ENCODE measurements around the gene SYNPO2.
"Not testable (repeated sequence)": the region's sequence is repeated elsewhere in the genome, so short reads cannot be mapped to it uniquely, and the experiment has no call there.

SYNPO2 gene

GRCh38 chr4:118872181-118872580 is 16.5 kb upstream of the SYNPO2 start:
- Mint-ChIP-seq H3K9me3 (peaks cover 12% of the 10 kb centered on the region), H3K4me3 (no peak overlapping the region), H3K36me3 (ENCODE audit: low read depth) (no peaks in the 10 kb centered on the region), H3K27me3 (ENCODE audit: low read depth, poor library complexity) (no peaks in the 10 kb centered on the region), H3K27ac (no peak overlapping the region), H3K4me1 (peaks cover 16% of the 10 kb centered on the region)
- TF ChIP-seq, protein P1, sequence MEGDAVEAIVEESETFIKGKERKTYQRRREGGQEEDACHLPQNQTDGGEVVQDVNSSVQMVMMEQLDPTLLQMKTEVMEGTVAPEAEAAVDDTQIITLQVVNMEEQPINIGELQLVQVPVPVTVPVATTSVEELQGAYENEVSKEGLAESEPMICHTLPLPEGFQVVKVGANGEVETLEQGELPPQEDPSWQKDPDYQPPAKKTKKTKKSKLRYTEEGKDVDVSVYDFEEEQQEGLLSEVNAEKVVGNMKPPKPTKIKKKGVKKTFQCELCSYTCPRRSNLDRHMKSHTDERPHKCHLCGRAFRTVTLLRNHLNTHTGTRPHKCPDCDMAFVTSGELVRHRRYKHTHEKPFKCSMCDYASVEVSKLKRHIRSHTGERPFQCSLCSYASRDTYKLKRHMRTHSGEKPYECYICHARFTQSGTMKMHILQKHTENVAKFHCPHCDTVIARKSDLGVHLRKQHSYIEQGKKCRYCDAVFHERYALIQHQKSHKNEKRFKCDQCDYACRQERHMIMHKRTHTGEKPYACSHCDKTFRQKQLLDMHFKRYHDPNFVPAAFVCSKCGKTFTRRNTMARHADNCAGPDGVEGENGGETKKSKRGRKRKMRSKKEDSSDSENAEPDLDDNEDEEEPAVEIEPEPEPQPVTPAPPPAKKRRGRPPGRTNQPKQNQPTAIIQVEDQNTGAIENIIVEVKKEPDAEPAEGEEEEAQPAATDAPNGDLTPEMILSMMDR (IDR thresholded peaks at IDR 0.05): no peak
- DNase-seq: no peak

DNA sequence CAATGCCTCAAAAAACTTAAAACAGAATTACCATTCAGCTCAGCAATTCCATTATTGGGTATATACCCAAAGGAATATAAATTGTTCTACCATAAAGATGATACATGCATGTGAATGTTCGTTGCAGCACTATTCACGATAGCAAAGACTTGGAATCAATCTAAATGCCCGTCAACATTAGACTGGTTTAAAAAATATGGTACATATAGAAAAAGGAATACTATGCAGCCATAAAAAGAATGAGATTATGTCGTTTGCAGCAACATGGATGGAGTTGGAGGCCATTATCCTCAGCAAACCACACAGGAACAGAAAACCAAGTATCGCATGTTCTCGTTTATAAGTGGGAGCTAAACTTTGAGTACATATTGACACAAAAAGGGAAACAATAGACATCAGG is 10.9 kb upstream of the SYNPO2 start:
- Mint-ChIP-seq H3K36me3 (ENCODE audit: low read depth) (no peaks in the 10 kb centered on the region), H3K4me3 (no peak overlapping the region), H3K27ac (no peak overlapping the region), H3K4me1 (peaks cover 11% of the 10 kb centered on the region), H3K9me3 (peaks cover 25% of the 10 kb centered on the region), H3K27me3 (ENCODE audit: low read depth, poor library complexity) (peaks cover 3% of the 10 kb centered on the region)
- no peak for DNase-seq
- TF ChIP-seq, protein P1 (IDR thresholded peaks at IDR 0.05): no peak

DNA sequence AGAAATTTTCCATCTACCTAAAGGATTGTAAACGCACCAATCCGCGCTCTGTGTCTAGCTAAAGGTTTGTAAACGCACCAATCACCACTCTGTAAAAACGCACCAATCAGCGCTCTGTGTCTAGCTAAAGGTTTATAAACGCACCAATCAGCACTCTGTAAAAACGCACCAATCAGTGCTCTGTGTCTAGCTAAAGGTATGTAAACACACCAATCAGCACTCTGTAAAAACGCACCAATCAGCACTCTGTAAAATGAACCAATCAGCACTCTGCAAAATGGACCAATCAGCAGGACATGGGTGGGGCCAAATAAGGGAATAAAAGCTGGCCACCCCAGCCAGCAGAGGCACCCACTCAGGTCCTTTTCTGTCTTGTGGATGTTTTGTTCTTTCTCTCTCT is 10.1 kb upstream of the SYNPO2 start:
- peaks cover 25% of the 10 kb centered on the region for H3K9me3 Mint-ChIP-seq
- not testable (repeated sequence) for H3K36me3 Mint-ChIP-seq (ENCODE audit: low read depth); H3K4me3 Mint-ChIP-seq; H3K27me3 Mint-ChIP-seq (ENCODE audit: low read depth, poor library complexity); DNase-seq
- H3K4me1 Mint-ChIP-seq: peaks cover 11% of the 10 kb centered on the region
- peak overlapping the region; percentile 32 for H3K27ac Mint-ChIP-seq

DNA sequence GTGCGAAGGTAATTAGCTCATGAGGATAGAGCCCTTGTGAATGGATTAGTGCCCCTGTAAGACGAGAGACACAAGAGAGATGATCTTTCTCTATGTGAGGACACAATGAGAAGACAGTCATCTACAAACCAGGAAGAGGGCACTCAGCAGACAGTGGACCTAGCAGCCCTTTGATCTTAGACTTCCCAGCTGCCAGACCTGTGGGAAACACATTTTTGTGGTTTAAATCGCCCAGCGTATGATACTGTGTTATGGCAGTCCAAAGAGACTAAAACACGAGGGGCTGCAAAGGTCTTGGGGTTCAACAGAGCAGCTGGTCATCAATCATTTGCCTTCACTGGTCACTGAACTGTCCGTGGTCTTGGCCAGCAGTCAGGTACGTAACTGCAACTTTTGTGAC is 9.2 kb upstream of the SYNPO2 start:
- H3K9me3 Mint-ChIP-seq: peaks cover 19% of the 10 kb centered on the region
- H3K27ac Mint-ChIP-seq: no peak overlapping the region
- TF ChIP-seq, protein P1 (IDR thresholded peaks at IDR 0.05): no peak

DNA sequence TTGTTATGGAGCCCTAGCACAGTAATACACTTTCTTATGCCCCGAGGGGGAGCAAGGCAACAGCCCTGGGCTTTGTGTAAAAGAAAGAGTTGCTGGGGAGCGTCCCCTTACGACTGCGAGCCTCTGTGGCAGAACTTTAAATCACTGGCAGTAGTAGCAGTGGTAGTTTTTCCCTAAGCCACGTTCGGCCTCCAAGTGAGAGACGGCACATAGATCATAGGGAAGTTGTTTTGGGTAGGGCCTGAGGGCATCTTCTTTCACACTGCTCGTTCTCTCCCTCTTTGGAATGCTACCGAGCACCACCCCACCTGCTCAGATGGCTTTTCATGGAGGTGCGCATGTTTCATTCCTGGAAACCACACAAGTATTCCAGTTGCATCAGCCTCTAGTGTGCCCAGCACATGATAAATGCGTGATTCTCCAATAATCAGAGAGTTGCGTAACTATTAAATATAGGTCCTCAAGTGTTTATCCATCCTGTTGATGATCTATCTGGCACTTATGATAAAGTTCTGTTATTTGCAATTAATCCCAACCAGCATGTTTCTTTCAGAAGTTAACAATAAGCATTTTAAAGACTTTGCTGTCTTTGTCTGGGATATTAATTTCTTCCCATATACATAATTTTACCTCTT is 7.0 kb upstream of the SYNPO2 start:
- peaks cover 13% of the 10 kb centered on the region for H3K9me3 Mint-ChIP-seq

More for the DNA sequence above, 9.2 kb upstream of the SYNPO2 start:
- no peak for DNase-seq
- Mint-ChIP-seq H3K4me3 (no peak overlapping the region), H3K4me1 (peaks cover 11% of the 10 kb centered on the region), H3K36me3 (ENCODE audit: low read depth) (no peaks in the 10 kb centered on the region), H3K27me3 (ENCODE audit: low read depth, poor library complexity) (peaks cover 3% of the 10 kb centered on the region)

DNA sequence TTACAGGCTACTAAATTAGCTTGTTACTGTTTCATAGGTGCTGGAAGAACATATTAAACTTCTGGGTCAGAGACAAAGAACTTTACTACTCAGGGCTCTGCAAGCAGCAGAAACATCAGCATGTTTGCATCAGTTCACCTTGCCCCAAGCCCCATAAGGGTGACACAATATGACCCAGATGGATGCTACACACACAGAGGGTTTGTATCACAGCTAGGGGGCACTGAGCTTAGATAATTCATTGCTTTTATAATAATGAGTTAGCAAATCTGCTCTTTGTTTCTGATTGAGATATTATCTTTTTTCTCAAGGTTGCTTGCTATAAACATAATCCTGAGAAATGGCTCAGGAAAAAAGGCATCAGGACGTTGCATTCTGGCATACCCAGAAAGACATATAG is 4.8 kb upstream of the SYNPO2 start:
- DNase-seq: no peak
- TF ChIP-seq, protein P1 (IDR thresholded peaks at IDR 0.05): no peak
- H3K9me3 Mint-ChIP-seq: peaks cover 4% of the 10 kb centered on the region
- H3K27ac Mint-ChIP-seq: no peak overlapping the region
- H3K27me3 Mint-ChIP-seq (ENCODE audit: low read depth, poor library complexity): peaks cover 20% of the 10 kb centered on the region
- H3K36me3 Mint-ChIP-seq (ENCODE audit: low read depth): no peaks in the 10 kb centered on the region
- H3K4me1 Mint-ChIP-seq: peaks cover 15% of the 10 kb centered on the region
- H3K4me3 Mint-ChIP-seq: no peak overlapping the region

More for the DNA sequence above, 7.0 kb upstream of the SYNPO2 start:
- H3K4me3 Mint-ChIP-seq: no peak overlapping the region
- H3K4me1 Mint-ChIP-seq: peaks cover 8% of the 10 kb centered on the region
- H3K36me3 Mint-ChIP-seq (ENCODE audit: low read depth): no peaks in the 10 kb centered on the region
- no peak overlapping the region for H3K27ac Mint-ChIP-seq
- TF ChIP-seq, protein P1 (IDR thresholded peaks at IDR 0.05): no peak
- peaks cover 3% of the 10 kb centered on the region for H3K27me3 Mint-ChIP-seq (ENCODE audit: low read depth, poor library complexity)
- no peak for DNase-seq

Measured in nephron progenitor cell (in vitro differentiated cells).